ENCODE data around the gene LARGE1. TPM values are rescaled to one million over a fixed set of nuclear protein-coding genes. Genes with fewer than 3 reads are reported as not detected.
A peak's percentile ranks its signal among the peaks of the same experiment; 100 is the strongest.

Gene LARGE1
- total RNA-seq, 2 donors from 2014 or later: 80.5 to 101 TPM

GRCh38 chr22:33539902-33540751 lies 380.1 kb downstream of the LARGE1 start:
- no peaks in the 10 kb centered on the region for H3K36me3 ChIP-seq
- H3K4me3 ChIP-seq: no peak overlapping the region
- peak overlapping the region; percentile 38 to 54 for H3K27ac ChIP-seq
- peak; percentile 73 for DNase-seq (ENCODE audit: low spot score)
- no peak for TF ChIP-seq CTCF (IDR thresholded peaks at IDR 0.05)
- peaks cover 0 to 37% of the 10 kb centered on the region in 2 donors for H3K4me1 ChIP-seq
- no peaks in the 10 kb centered on the region for H3K9me3 ChIP-seq
- H3K27me3 ChIP-seq: no peaks in the 10 kb centered on the region

- Histone ChIP-seq H3K4me3 (no peak overlapping the region), H3K27me3 (no peaks in the 10 kb centered on the region), H3K27ac (peak overlapping the region; percentile 38 to 54), H3K4me1 (peaks cover 0 to 37% of the 10 kb centered on the region in 2 donors), H3K9me3 (no peaks in the 10 kb centered on the region), H3K36me3 (no peaks in the 10 kb centered on the region)
- no peak for TF ChIP-seq CTCF (IDR thresholded peaks at IDR 0.05)
- no peak for DNase-seq (ENCODE audit: low spot score)
These were observed 380.9 kb downstream of the LARGE1 start for GRCh38 chr22:33539202-33539901.

- Histone ChIP-seq H3K27ac (no peak overlapping the region), H3K9me3 (no peaks in the 10 kb centered on the region)
These were observed 381.9 kb downstream of the LARGE1 start for GRCh38 chr22:33538277-33538885.

GRCh38 chr22:33537059-33537458 lies 383.2 kb downstream of the LARGE1 start:
- no peak for DNase-seq (ENCODE audit: low spot score)
- H3K27me3 ChIP-seq: no peaks in the 10 kb centered on the region
- no peak overlapping the region for H3K4me3 ChIP-seq
- peaks cover 0 to 37% of the 10 kb centered on the region in 2 donors for H3K4me1 ChIP-seq
- no peak overlapping the region for H3K27ac ChIP-seq
- no peak for TF ChIP-seq CTCF (IDR thresholded peaks at IDR 0.05)
- H3K36me3 ChIP-seq: no peaks in the 10 kb centered on the region
- H3K9me3 ChIP-seq: no peaks in the 10 kb centered on the region

More at GRCh38 chr22:33538277-33538885, 381.9 kb downstream of the LARGE1 start:
- no peaks in the 10 kb centered on the region for H3K36me3 ChIP-seq
- DNase-seq (ENCODE audit: low spot score): no peak
- no peak for TF ChIP-seq CTCF (IDR thresholded peaks at IDR 0.05)
- H3K27me3 ChIP-seq: no peaks in the 10 kb centered on the region
- no peak overlapping the region for H3K4me3 ChIP-seq
- H3K4me1 ChIP-seq: peaks cover 0 to 37% of the 10 kb centered on the region in 2 donors

GRCh38 chr22:33535937-33536875 lies 384.1 kb downstream of the LARGE1 start:
- no peak for DNase-seq (ENCODE audit: low spot score)
- Histone ChIP-seq H3K4me3 (no peak overlapping the region), H3K4me1 (peaks cover 0 to 37% of the 10 kb centered on the region in 2 donors), H3K27ac (peak overlapping the region in 1 of 2 donors; percentile 12), H3K9me3 (no peaks in the 10 kb centered on the region), H3K27me3 (no peaks in the 10 kb centered on the region), H3K36me3 (no peaks in the 10 kb centered on the region)
- no peak for TF ChIP-seq CTCF (IDR thresholded peaks at IDR 0.05)

Measured in right atrium auricular region (tissue), 2 donors.